Peyer's patch (tissue), 4 donors: ENCODE results near the gene ICA1.
"Not testable (repeated sequence)": the region's sequence is repeated elsewhere in the genome, so short reads cannot be mapped to it uniquely, and the experiment has no call there.

Experiments used
- CTCF ChIP-seq, 6 experiments: fragments of 450-650 bp in 4 of 6; fragments of 200-600 bp in 2 of 6; sonication (generic) in 1 of 6; IDR thresholded peaks; one replicate each; pipeline ENCODE4 v1.5.1; 2017 to 2019; ENCODE audit warnings: antibody characterized with exemption in 6 of 6, mild to moderate bottlenecking in 3 of 6, moderate library complexity in 1 of 6
- POLR2A ChIP-seq, 2 donors: fragments of 450-650 bp; IDR thresholded peaks; one replicate each; pipeline ENCODE4 v1.5.1; 2017; ENCODE audit warnings: antibody characterized with exemption in 2 of 2, mild to moderate bottlenecking in 2 of 2, moderate library complexity in 2 of 2

GRCh38 chr7:8243059-8243458 is 18.9 kb downstream of the ICA1 start:
- not testable (repeated sequence) for TF ChIP-seq CTCF, POLR2A (IDR thresholded peaks at IDR 0.05)
